IMR-90 (cell line): ENCODE data around the gene GADL1. TPM values are rescaled to one million over a fixed set of nuclear protein-coding genes. Genes with fewer than 3 reads are reported as not detected.

ENCODE experiments used
- ATAC-seq: fragments of 200-7000 bp; cut with Tn5 transposase; 2 replicates; pipeline ENCODE4 v1.9.1; 2020; ENCODE audit warnings: low read depth, mild to moderate bottlenecking, moderate library complexity
- BruUV-seq: library from RNA; stranded (reverse); fragments of 400-500 nt; replicated peaks from 2 replicates; lab custom pipeline; 2021; lab: Mats Ljungman, UMichigan
- CTCF ChIA-PET: fragments of 300-600 bp; formaldehyde crosslinking; extraction: SDS; loops from one replicate; lab custom pipeline; 2021; ENCODE audit warnings: antibody characterized with exemption; lab: Yijun Ruan, JAX
- POLR2A ChIA-PET: fragments of 300-600 bp; sonication (Branson Sonifier 250); formaldehyde crosslinking; loops from one replicate; lab custom pipeline; 2022; ENCODE audit warnings: antibody characterized with exemption; ENCODE audit not compliant: unreplicated experiment; lab: Charles Lee
- DNase-seq: peaks from one replicate; pipeline ENCODE4 v3.0.0; 2013
- H2AFZ ChIP-seq: replicated peaks from 2 replicates; pipeline ENCODE3; 2013; ENCODE audit warnings: low read length, mild to moderate bottlenecking; ENCODE audit not compliant: poor library complexity
- H2AK5ac ChIP-seq: 2 replicates; pipeline ENCODE4 v1.6.1; 2013; ENCODE audit warnings: low read depth, low read length, inconsistent platforms
- H2AK9ac ChIP-seq: replicated peaks from 2 replicates; pipeline ENCODE3; 2013; ENCODE audit warnings: mild to moderate bottlenecking, low read depth, low read length, moderate library complexity; ENCODE audit not compliant: poor library complexity
- H2BK120ac ChIP-seq: 2 replicates; pipeline ENCODE4 v1.6.1; 2013; ENCODE audit warnings: low read depth, low read length, inconsistent platforms
- H2BK15ac ChIP-seq: 3 replicates; pipeline ENCODE4 v1.6.1; 2013; ENCODE audit warnings: low read depth, low read length, inconsistent platforms
- H2BK20ac ChIP-seq: 2 replicates; pipeline ENCODE4 v1.6.1; 2013; ENCODE audit warnings: low read depth, mild to moderate bottlenecking, inconsistent platforms, low read length, moderate library complexity
- H2BK5ac ChIP-seq: 2 replicates; pipeline ENCODE4 v1.6.1; 2013; ENCODE audit warnings: mild to moderate bottlenecking, low read depth, low read length, inconsistent platforms; ENCODE audit not compliant: poor library complexity, severe bottlenecking
- H3K14ac ChIP-seq: replicated peaks from 2 replicates; pipeline ENCODE4 v1.6.1; 2013; ENCODE audit warnings: low read depth, low read length, inconsistent platforms
- H3K18ac ChIP-seq: 2 replicates; pipeline ENCODE4 v1.6.1; 2013; ENCODE audit warnings: low read depth, low read length, control low read depth
- H3K23ac ChIP-seq: 2 replicates; pipeline ENCODE4 v1.6.1; 2013; ENCODE audit warnings: low read depth, low read length, inconsistent platforms
- H3K27ac ChIP-seq: 2 replicates; pipeline ENCODE4 v1.5.1; 2013; ENCODE audit warnings: mild to moderate bottlenecking, control low read depth, low read length; ENCODE audit not compliant: insufficient read depth
- H3K27me3 ChIP-seq: 2 replicates; pipeline ENCODE4 v1.6.1; 2013; ENCODE audit warnings: low read length; ENCODE audit not compliant: control insufficient read depth, insufficient read depth
- H3K36me3 ChIP-seq: 2 replicates; pipeline ENCODE4 v1.6.1; 2013; ENCODE audit warnings: low read length, mixed read lengths; ENCODE audit not compliant: control insufficient read depth, insufficient read depth
- H3K4ac ChIP-seq: 2 replicates; pipeline ENCODE4 v1.6.1; 2013; ENCODE audit warnings: low read depth, low read length, inconsistent platforms
- H3K4me1 ChIP-seq: 2 replicates; pipeline ENCODE4 v1.6.1; 2013; ENCODE audit warnings: low read length, mixed read lengths; ENCODE audit not compliant: control insufficient read depth, insufficient read depth
- H3K4me2 ChIP-seq: 2 replicates; pipeline ENCODE4 v1.6.1; 2013; ENCODE audit warnings: low read depth, mild to moderate bottlenecking, control low read depth, low read length, moderate library complexity
- H3K4me3 ChIP-seq: 2 replicates; pipeline ENCODE4 v1.5.1; 2013; ENCODE audit warnings: low read depth, mild to moderate bottlenecking, control low read depth, low read length, moderate library complexity; ENCODE audit not compliant: insufficient read depth
- H3K56ac ChIP-seq: 2 replicates; pipeline ENCODE4 v1.6.1; 2013; ENCODE audit warnings: low read length, inconsistent platforms; ENCODE audit not compliant: insufficient read depth; ENCODE audit errors: extremely low read depth
- H3K79me1 ChIP-seq, 2 experiments: 2 replicates each; pipeline ENCODE4 v1.6.1; 2013; ENCODE audit warnings: low read length in 2 of 2, inconsistent platforms in 1 of 2, low read depth in 1 of 2
- H3K9ac ChIP-seq: 2 replicates; pipeline ENCODE4 v1.6.1; 2013; ENCODE audit warnings: low read depth, low read length, control low read depth
- H3K9me1 ChIP-seq: 2 replicates; pipeline ENCODE4 v1.6.1; 2013; ENCODE audit warnings: low read length, inconsistent platforms; ENCODE audit not compliant: insufficient read depth
- H3K9me3 ChIP-seq: 2 replicates; pipeline ENCODE4 v1.6.1; 2013; ENCODE audit warnings: low read length; ENCODE audit not compliant: control insufficient read depth, insufficient read depth
- H4K20me1 ChIP-seq: 2 replicates; pipeline ENCODE4 v1.6.1; 2013; ENCODE audit warnings: low read length, inconsistent platforms; ENCODE audit not compliant: insufficient read depth
- H4K5ac ChIP-seq: 2 replicates; pipeline ENCODE4 v1.6.1; 2013; ENCODE audit warnings: mild to moderate bottlenecking, low read depth, low read length, control low read depth
- H4K8ac ChIP-seq, 2 experiments: 2 replicates each; pipeline ENCODE4 v1.6.1; 2013; ENCODE audit warnings: low read depth in 2 of 2, low read length in 2 of 2, control low read depth in 1 of 2, inconsistent platforms in 1 of 2
- H4K91ac ChIP-seq: 2 replicates; pipeline ENCODE4 v1.6.1; 2013; ENCODE audit warnings: low read depth, low read length, inconsistent platforms; ENCODE audit not compliant: insufficient read depth
- BHLHE40 ChIP-seq: fragments of 150-350 bp; IDR thresholded peaks from 2 replicates; pipeline ENCODE4 v1.6.1; 2016; ENCODE audit warnings: mild to moderate bottlenecking, low read depth, low read length
- CEBPB ChIP-seq: IDR thresholded peaks from 2 replicates; pipeline ENCODE4 v1.6.1; 2012; ENCODE audit warnings: low read depth, low read length, improper control_type of control experiment
- CHD1 ChIP-seq: IDR thresholded peaks from 2 replicates; pipeline ENCODE4 v1.6.1; 2012; ENCODE audit warnings: low read depth, low read length, improper control_type of control experiment
- ELK1 ChIP-seq: fragments of 150-350 bp; IDR thresholded peaks from 2 replicates; pipeline ENCODE4 v1.6.1; 2016; ENCODE audit warnings: low read depth, mild to moderate bottlenecking, low read length, moderate library complexity, borderline replicate concordance
- FOS ChIP-seq: fragments of 150-350 bp; IDR thresholded peaks from 2 replicates; pipeline ENCODE4 v1.6.1; 2016; ENCODE audit warnings: low read depth, low read length
- MAFK ChIP-seq: IDR thresholded peaks from 2 replicates; pipeline ENCODE4 v1.6.1; 2012; ENCODE audit warnings: low read depth, low read length, improper control_type of control experiment
- MAZ ChIP-seq: IDR thresholded peaks from 2 replicates; pipeline ENCODE4 v1.6.1; 2012; ENCODE audit warnings: low read depth, mild to moderate bottlenecking, low read length, improper control_type of control experiment, moderate library complexity, borderline replicate concordance
- MXI1 ChIP-seq: IDR thresholded peaks from 2 replicates; pipeline ENCODE4 v1.6.1; 2012; ENCODE audit warnings: low read depth, mild to moderate bottlenecking, low read length, moderate library complexity, borderline replicate concordance
- NFE2L2 ChIP-seq: fragments of 150-350 bp; IDR thresholded peaks from 2 replicates; pipeline ENCODE4 v1.6.1; 2016; ENCODE audit warnings: low read depth, mild to moderate bottlenecking, low read length
- POLR2A ChIP-seq: IDR thresholded peaks from 2 replicates; pipeline ENCODE4 v1.6.1; 2012; ENCODE audit warnings: mild to moderate bottlenecking, low read depth, low read length
- RAD21 ChIP-seq: IDR thresholded peaks from 2 replicates; pipeline ENCODE4 v1.6.1; 2012; ENCODE audit warnings: low read length, improper control_type of control experiment
- RCOR1 ChIP-seq: IDR thresholded peaks from 2 replicates; pipeline ENCODE4 v1.6.1; 2012; ENCODE audit warnings: mild to moderate bottlenecking, low read length, improper control_type of control experiment; ENCODE audit not compliant: insufficient replicate concordance
- RFX5 ChIP-seq: IDR thresholded peaks from 2 replicates; pipeline ENCODE4 v1.8.0; 2012; ENCODE audit warnings: low read depth, mild to moderate bottlenecking, low read length, moderate library complexity
- SMC3 ChIP-seq: fragments of 150-350 bp; IDR thresholded peaks from 2 replicates; pipeline ENCODE4 v1.6.1; 2016; ENCODE audit warnings: low read depth, mild to moderate bottlenecking, antibody characterized with exemption, low read length, moderate library complexity
- WGBS, 2 experiments: methylation state at CpG; one replicate each; pipeline versions ENCODE4 v1.1.5 to v1.1.7; 2013; ENCODE audit warnings: missing lambda C conversion rate in 2 of 2; ENCODE audit not compliant: insufficient read length in 1 of 2; ENCODE audit errors: extremely low coverage in 2 of 2; 5-methylcytosine and 5-hydroxymethylcytosine counted together
- dilution Hi-C: fragments of 300-500 bp; cut with HindIII; formaldehyde crosslinking; loops from one replicate; pipeline ENCODE4 v1.14.3; 2018; ENCODE audit warnings: low sequenced_read_pairs; ENCODE audit not compliant: unreplicated experiment
- in situ Hi-C: fragments of 300-500 bp; cut with MboI; formaldehyde crosslinking; loops from 3 replicates; pipeline ENCODE4 v1.14.3; 2019; ENCODE audit warnings: low sequenced_read_pairs, inconsistent platforms, mixed read lengths
- intact Hi-C: fragments of 100-400 bp; cut with micrococcal nuclease; formaldehyde crosslinking; loops from 2 replicates; pipeline ENCODE4 v1.10.0; 2022
- polyA plus RNA-seq, 3 experiments: library from polyadenylated mRNA; depleted of rRNA; stranded (reverse); fragments of >200 nt; gene quantifications; 2 replicates each; pipeline ENCODE4 v1.2.3, GENCODE V29; 2012; ENCODE audit warnings: low replicate concordance in 1 of 3
- total RNA-seq: library from RNA; depleted of rRNA; stranded (reverse); fragments of >200 nt; gene quantifications from 2 replicates; pipeline ENCODE4 v1.2.3, GENCODE V29; 2012
- TF ChIP-seq, protein P1 (sequence below): fragments of 150-350 bp; IDR thresholded peaks from 2 replicates; pipeline ENCODE4 v1.6.1; 2017; ENCODE audit warnings: mild to moderate bottlenecking, antibody characterized with exemption, low read length, low read depth
- TF ChIP-seq, protein P2 (sequence below): conservative IDR thresholded peaks from 2 replicates; pipeline ENCODE4 v1.5.1; 2012; ENCODE audit warnings: mild to moderate bottlenecking, low read depth, low read length, improper control_type of control experiment

The GADL1 gene
- total and polyA plus RNA-seq, 2 of the 4 experiments (the other 2 are of a cell fraction), result not detected

- dilution Hi-C loops (no loop called here), intact Hi-C loops (loop anchor here (5.0 kb wide), 1 partner anchor 157 kb away; no protein-coding TSS in a partner anchor), in situ Hi-C loops (no loop called here)
- Histone ChIP-seq H4K8ac (no peak overlapping the region), H4K91ac (no peak overlapping the region), H2BK15ac (no peak overlapping the region), H3K27me3 (no peaks in the 10 kb centered on the region), H4K5ac (no peak overlapping the region), H3K56ac (no peak overlapping the region), H2BK5ac (no peak overlapping the region), H3K79me1 (no peaks in the 10 kb centered on the region), H4K20me1 (no peaks in the 10 kb centered on the region), H2AFZ (no peak overlapping the region), H3K4me3 (no peak overlapping the region), H3K9me1 (no peaks in the 10 kb centered on the region), H2BK20ac (no peak overlapping the region), H3K23ac (no peak overlapping the region), H3K4me1 (no peaks in the 10 kb centered on the region), H3K9me3 (no peaks in the 10 kb centered on the region), H3K14ac (no peak overlapping the region), H3K36me3 (no peaks in the 10 kb centered on the region), H2AK9ac (no peak overlapping the region), H3K18ac (no peak overlapping the region), H3K9ac (no peak overlapping the region), H3K27ac (no peak overlapping the region), H3K4ac (no peak overlapping the region), H3K4me2 (no peak overlapping the region), H2AK5ac (no peak overlapping the region), H2BK120ac (no peak overlapping the region)
- ChIA-PET CTCF (interaction anchor here (1.0 kb wide), 1 partner anchor 9 kb away, joined by 3 read pairs; no protein-coding TSS in a partner anchor), POLR2A (no interaction called here)
- ATAC-seq (no peak), DNase-seq (no peak)
- TF ChIP-seq, protein P1, sequence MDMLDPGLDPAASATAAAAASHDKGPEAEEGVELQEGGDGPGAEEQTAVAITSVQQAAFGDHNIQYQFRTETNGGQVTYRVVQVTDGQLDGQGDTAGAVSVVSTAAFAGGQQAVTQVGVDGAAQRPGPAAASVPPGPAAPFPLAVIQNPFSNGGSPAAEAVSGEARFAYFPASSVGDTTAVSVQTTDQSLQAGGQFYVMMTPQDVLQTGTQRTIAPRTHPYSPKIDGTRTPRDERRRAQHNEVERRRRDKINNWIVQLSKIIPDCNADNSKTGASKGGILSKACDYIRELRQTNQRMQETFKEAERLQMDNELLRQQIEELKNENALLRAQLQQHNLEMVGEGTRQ, result no peak
- TF ChIP-seq RAD21, result no peak
- TF ChIP-seq RCOR1, result no peak
- TF ChIP-seq POLR2A, result no peak
- TF ChIP-seq CEBPB, result no peak
- no peak for TF ChIP-seq MAZ
- TF ChIP-seq NFE2L2, result no peak
- TF ChIP-seq ELK1, result no peak
- no peak for TF ChIP-seq MAFK
- TF ChIP-seq CHD1, result no peak
- no peak for TF ChIP-seq FOS
- TF ChIP-seq SMC3, result no peak
- TF ChIP-seq, protein P2, sequence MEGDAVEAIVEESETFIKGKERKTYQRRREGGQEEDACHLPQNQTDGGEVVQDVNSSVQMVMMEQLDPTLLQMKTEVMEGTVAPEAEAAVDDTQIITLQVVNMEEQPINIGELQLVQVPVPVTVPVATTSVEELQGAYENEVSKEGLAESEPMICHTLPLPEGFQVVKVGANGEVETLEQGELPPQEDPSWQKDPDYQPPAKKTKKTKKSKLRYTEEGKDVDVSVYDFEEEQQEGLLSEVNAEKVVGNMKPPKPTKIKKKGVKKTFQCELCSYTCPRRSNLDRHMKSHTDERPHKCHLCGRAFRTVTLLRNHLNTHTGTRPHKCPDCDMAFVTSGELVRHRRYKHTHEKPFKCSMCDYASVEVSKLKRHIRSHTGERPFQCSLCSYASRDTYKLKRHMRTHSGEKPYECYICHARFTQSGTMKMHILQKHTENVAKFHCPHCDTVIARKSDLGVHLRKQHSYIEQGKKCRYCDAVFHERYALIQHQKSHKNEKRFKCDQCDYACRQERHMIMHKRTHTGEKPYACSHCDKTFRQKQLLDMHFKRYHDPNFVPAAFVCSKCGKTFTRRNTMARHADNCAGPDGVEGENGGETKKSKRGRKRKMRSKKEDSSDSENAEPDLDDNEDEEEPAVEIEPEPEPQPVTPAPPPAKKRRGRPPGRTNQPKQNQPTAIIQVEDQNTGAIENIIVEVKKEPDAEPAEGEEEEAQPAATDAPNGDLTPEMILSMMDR, result no peak
- TF ChIP-seq MXI1, result no peak
- TF ChIP-seq RFX5, result no peak
- no peak for TF ChIP-seq BHLHE40
- no TSS peak for BruUV-seq
- WGBS, 2 experiments, result no CpG with 5 or more reads among the region's 2 CpGs
Measured at GRCh38 chr3:30944124-30944523, 49.7 kb upstream of the GADL1 start.
